Esophagus squamous epithelium (tissue), 4 donors: Measurements from ENCODE around the gene DAB2IP.

Experiments used
- POLR2A ChIP-seq, 4 donors: fragments of 450-650 bp; IDR thresholded peaks; one replicate each; pipeline ENCODE4 v1.6.1; 2017; ENCODE audit warnings: antibody characterized with exemption in 4 of 4, mild to moderate bottlenecking in 4 of 4, moderate library complexity in 3 of 4
- TF ChIP-seq, protein P1 (sequence below), 6 experiments: fragments of 450-650 bp in 4 of 6; fragments of 200-600 bp in 2 of 6; sonication (generic) in 2 of 6; IDR thresholded peaks; one replicate each; pipeline ENCODE4 v1.5.1; 2016 to 2019; ENCODE audit warnings: antibody characterized with exemption in 6 of 6, mild to moderate bottlenecking in 4 of 6, moderate library complexity in 4 of 6

DNA sequence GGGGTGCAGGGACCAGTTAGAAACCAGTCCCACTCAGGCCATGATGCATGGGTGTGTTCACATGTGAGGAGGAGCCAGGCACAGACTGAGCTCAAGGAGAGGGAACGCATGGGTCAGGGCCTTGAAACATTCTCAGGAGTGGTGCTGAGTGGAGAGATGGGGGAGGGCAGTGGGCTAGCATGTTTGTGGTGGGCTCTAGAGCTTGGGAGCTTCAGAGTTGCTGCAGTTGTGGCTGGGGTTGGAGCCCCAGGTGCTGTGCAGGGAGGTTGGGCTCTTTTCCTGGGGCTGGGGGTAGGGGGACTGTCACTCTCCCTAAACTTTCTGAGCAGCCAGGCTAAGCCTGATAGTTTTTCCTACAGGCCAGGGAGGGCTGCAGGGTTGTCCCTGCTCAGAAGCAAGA lies 95.4 kb downstream of the DAB2IP start:
- TF ChIP-seq, protein P1, sequence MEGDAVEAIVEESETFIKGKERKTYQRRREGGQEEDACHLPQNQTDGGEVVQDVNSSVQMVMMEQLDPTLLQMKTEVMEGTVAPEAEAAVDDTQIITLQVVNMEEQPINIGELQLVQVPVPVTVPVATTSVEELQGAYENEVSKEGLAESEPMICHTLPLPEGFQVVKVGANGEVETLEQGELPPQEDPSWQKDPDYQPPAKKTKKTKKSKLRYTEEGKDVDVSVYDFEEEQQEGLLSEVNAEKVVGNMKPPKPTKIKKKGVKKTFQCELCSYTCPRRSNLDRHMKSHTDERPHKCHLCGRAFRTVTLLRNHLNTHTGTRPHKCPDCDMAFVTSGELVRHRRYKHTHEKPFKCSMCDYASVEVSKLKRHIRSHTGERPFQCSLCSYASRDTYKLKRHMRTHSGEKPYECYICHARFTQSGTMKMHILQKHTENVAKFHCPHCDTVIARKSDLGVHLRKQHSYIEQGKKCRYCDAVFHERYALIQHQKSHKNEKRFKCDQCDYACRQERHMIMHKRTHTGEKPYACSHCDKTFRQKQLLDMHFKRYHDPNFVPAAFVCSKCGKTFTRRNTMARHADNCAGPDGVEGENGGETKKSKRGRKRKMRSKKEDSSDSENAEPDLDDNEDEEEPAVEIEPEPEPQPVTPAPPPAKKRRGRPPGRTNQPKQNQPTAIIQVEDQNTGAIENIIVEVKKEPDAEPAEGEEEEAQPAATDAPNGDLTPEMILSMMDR (IDR thresholded peaks at IDR 0.05), result no peak
- no peak for TF ChIP-seq POLR2A (IDR thresholded peaks at IDR 0.05)
